ENCODE data around the gene SLC24A4.

DNA sequence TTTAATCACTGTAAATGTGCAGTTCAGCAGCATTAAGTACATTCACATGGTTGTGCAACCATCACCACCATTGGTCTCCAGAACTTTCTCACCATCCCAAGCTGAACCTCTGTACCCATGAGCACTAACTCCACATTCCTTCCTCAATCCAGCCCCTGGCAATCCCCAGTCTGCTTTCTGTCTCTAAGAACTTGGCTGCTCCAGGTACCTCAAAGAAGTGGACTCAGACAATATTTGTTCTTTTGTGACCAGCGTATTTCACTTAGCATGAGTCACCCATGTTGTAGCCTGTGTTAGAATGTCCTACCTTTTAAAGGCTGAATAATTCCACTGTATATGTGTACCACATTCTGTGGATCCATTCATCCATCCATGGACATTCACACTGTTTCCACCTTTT lies 64.6 kb downstream of the SLC24A4 start:
- TF ChIP-seq, protein P1, sequence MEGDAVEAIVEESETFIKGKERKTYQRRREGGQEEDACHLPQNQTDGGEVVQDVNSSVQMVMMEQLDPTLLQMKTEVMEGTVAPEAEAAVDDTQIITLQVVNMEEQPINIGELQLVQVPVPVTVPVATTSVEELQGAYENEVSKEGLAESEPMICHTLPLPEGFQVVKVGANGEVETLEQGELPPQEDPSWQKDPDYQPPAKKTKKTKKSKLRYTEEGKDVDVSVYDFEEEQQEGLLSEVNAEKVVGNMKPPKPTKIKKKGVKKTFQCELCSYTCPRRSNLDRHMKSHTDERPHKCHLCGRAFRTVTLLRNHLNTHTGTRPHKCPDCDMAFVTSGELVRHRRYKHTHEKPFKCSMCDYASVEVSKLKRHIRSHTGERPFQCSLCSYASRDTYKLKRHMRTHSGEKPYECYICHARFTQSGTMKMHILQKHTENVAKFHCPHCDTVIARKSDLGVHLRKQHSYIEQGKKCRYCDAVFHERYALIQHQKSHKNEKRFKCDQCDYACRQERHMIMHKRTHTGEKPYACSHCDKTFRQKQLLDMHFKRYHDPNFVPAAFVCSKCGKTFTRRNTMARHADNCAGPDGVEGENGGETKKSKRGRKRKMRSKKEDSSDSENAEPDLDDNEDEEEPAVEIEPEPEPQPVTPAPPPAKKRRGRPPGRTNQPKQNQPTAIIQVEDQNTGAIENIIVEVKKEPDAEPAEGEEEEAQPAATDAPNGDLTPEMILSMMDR (IDR thresholded peaks at IDR 0.05): no peak
- TF ChIP-seq EP300 (IDR thresholded peaks at IDR 0.05): no peak
